Endothelial cell of umbilical vein (primary cell): ENCODE measurements around the gene ZNF516. TPM values are rescaled to one million over a fixed set of nuclear protein-coding genes. Genes with fewer than 3 reads are reported as not detected.

Source experiments
- BruUV-seq: library from RNA; stranded (reverse); fragments of 400-500 nt; replicated peaks from 2 replicates; lab custom pipeline; 2021; lab: Mats Ljungman, UMichigan
- CTCF ChIA-PET: fragments of 300-600, 350-600 bp; sonication (Branson Sonifier 250); formaldehyde crosslinking; loops from one replicate; lab custom pipeline; 2021; ENCODE audit warnings: antibody characterized with exemption, inconsistent platforms; lab: Charles Lee
- POLR2A ChIA-PET: fragments of 300-600, 350-600 bp; sonication (Branson Sonifier 250); formaldehyde crosslinking; loops from one replicate; lab custom pipeline; 2021; ENCODE audit warnings: antibody characterized with exemption, inconsistent platforms; lab: Charles Lee
- DNase-seq: peaks from one replicate; pipeline ENCODE4 v3.0.0-alpha.2; 2011; ENCODE audit warnings: low read depth, low spot score
- FAIRE-seq: peaks from 2 replicates; lab custom pipeline; 2011; peaks lifted over from hg19 to GRCh38; lab: Jason Lieb, UNC
- H2AFZ ChIP-seq: 2 replicates; pipeline ENCODE4 v1.6.0; 2012; ENCODE audit warnings: low read depth, low read length, control low read depth, inconsistent platforms
- H3K27ac ChIP-seq: 2 replicates; pipeline ENCODE4 v1.5.1; 2011; ENCODE audit warnings: low read depth, mild to moderate bottlenecking, control low read depth, low read length, moderate library complexity; ENCODE audit not compliant: insufficient read depth
- H3K27me3 ChIP-seq, 2 experiments: 2 replicates each; pipeline versions ENCODE4 v1.6.0 to v1.6.1; 2011; ENCODE audit warnings: low read length in 2 of 2, mixed read lengths in 1 of 2; ENCODE audit not compliant: control insufficient read depth in 2 of 2, insufficient read depth in 2 of 2
- H3K36me3 ChIP-seq, 2 experiments: 2 replicates in 1 of 2; 3 replicates in 1 of 2; pipeline ENCODE4 v1.5.1; 2011; ENCODE audit warnings: low read length in 2 of 2, mild to moderate bottlenecking in 1 of 2, moderate library complexity in 1 of 2; ENCODE audit not compliant: control insufficient read depth in 2 of 2, insufficient read depth in 2 of 2; ENCODE audit errors: extremely low read depth in 1 of 2
- H3K4me1 ChIP-seq: 3 replicates; pipeline ENCODE4 v1.5.1; 2011; ENCODE audit warnings: mild to moderate bottlenecking, low read length; ENCODE audit not compliant: control insufficient read depth, insufficient read depth; ENCODE audit errors: extremely low read depth
- H3K4me2 ChIP-seq: 2 replicates; pipeline ENCODE4 v1.6.1; 2011; ENCODE audit warnings: low read length, control low read depth, mixed read lengths; ENCODE audit not compliant: insufficient read depth
- H3K4me3 ChIP-seq, 3 experiments: fragments of 200-600 bp in 1 of 3; sonication (generic), shearing (Covaris generic) in 1 of 3; replicated peaks in 1 of 3; 2 replicates each; pipeline ENCODE4 v1.5.1; 2011 to 2016; ENCODE audit warnings: control low read depth in 3 of 3, low read length in 3 of 3, mild to moderate bottlenecking in 2 of 3, inconsistent platforms in 1 of 3, low read depth in 1 of 3, moderate library complexity in 1 of 3; ENCODE audit not compliant: insufficient read depth in 1 of 3
- H3K79me2 ChIP-seq: 2 replicates; pipeline ENCODE4 v1.6.0; 2012; ENCODE audit warnings: low read length, inconsistent platforms; ENCODE audit not compliant: control insufficient read depth, insufficient read depth
- H3K9ac ChIP-seq: replicated peaks from 2 replicates; pipeline ENCODE3; 2011; ENCODE audit warnings: low read length, control low read depth; ENCODE audit not compliant: insufficient read depth; ENCODE audit errors: extremely low read depth
- H3K9me1 ChIP-seq: replicated peaks from 3 replicates; pipeline ENCODE4 v1.6.0; 2011; ENCODE audit warnings: mild to moderate bottlenecking, low read length; ENCODE audit not compliant: control insufficient read depth, insufficient read depth; ENCODE audit errors: extremely low read depth
- H3K9me3 ChIP-seq: replicated peaks from 2 replicates; pipeline ENCODE4 v1.5.1; 2012; ENCODE audit warnings: low read length, inconsistent platforms; ENCODE audit not compliant: control insufficient read depth, insufficient read depth
- H4K20me1 ChIP-seq: replicated peaks from 2 replicates; pipeline ENCODE3; 2011; ENCODE audit warnings: mild to moderate bottlenecking, low read length; ENCODE audit not compliant: control insufficient read depth, insufficient read depth; ENCODE audit errors: extremely low read depth
- CTCF ChIP-seq, 2 donors: IDR thresholded peaks; 1 replicate in 1 of 2; 2 replicates in 1 of 2; pipeline ENCODE4 v1.5.1; 2011; ENCODE audit warnings: low read length in 2 of 2, mild to moderate bottlenecking in 2 of 2, moderate library complexity in 2 of 2, control low read depth in 1 of 2, inconsistent platforms in 1 of 2, low read depth in 1 of 2; ENCODE audit not compliant: insufficient read depth in 1 of 2; ENCODE audit errors: extremely low read depth in 1 of 2
- EZH2 ChIP-seq: IDR thresholded peaks from 2 replicates; pipeline ENCODE4 v1.6.1; 2012; ENCODE audit warnings: borderline replicate concordance, low read depth, mild to moderate bottlenecking, moderate library complexity, low read length, inconsistent platforms; ENCODE audit not compliant: severe bottlenecking
- FOS ChIP-seq: IDR thresholded peaks from 2 replicates; pipeline ENCODE4 v1.6.1; 2011; ENCODE audit warnings: mild to moderate bottlenecking, low read length, moderate library complexity, borderline replicate concordance; ENCODE audit not compliant: insufficient read depth
- GATA2 ChIP-seq: IDR thresholded peaks from 2 replicates; pipeline ENCODE4 v1.7.0; 2011; ENCODE audit warnings: low read depth, mild to moderate bottlenecking, moderate library complexity, mixed read lengths, low read length; ENCODE audit not compliant: insufficient read length, insufficient read depth
- JUN ChIP-seq: IDR thresholded peaks from 2 replicates; pipeline ENCODE4 v1.6.1; 2011; ENCODE audit warnings: borderline replicate concordance, low read depth; ENCODE audit not compliant: insufficient read length, insufficient read depth
- MAX ChIP-seq: IDR thresholded peaks from 2 replicates; pipeline ENCODE4 v1.6.1; 2011; ENCODE audit not compliant: insufficient read depth, insufficient read length
- MYC ChIP-seq: IDR thresholded peaks from one replicate; pipeline ENCODE4 v1.6.1; 2011; ENCODE audit warnings: mild to moderate bottlenecking, low read depth, low read length
- POLR2A ChIP-seq: IDR thresholded peaks from 2 replicates; pipeline ENCODE4 v1.6.1; 2012; ENCODE audit warnings: low read depth, mild to moderate bottlenecking, control low read depth, low read length
- POLR2AphosphoS5 ChIP-seq: IDR thresholded peaks from 2 replicates; pipeline ENCODE4 v1.6.1; 2012; ENCODE audit warnings: low read depth, mild to moderate bottlenecking, control low read depth, low read length, moderate library complexity; ENCODE audit not compliant: insufficient read depth
- dilution Hi-C: fragments of 300-500 bp; cut with MboI; formaldehyde crosslinking; loops from one replicate; pipeline ENCODE4 v1.15.0; 2019; ENCODE audit warnings: low sequenced_read_pairs; ENCODE audit not compliant: extremely low pct_ligation_motif_present
- intact Hi-C: fragments of 100-400 bp; cut with micrococcal nuclease; formaldehyde crosslinking; loops from one replicate; pipeline ENCODE4 v1.10.0; 2022
- polyA plus RNA-seq, 4 experiments: library from polyadenylated mRNA; depleted of rRNA in 3 of 4; stranded (reverse) in 3 of 4; unstranded in 1 of 4; fragments of >200 nt; gene quantifications; 2 replicates each; pipeline versions ENCODE4 v1.2.1 to v1.2.3, GENCODE V29; 2011 to 2012; ENCODE audit warnings: missing spikeins in 1 of 4
- total RNA-seq: library from RNA; stranded (reverse); gene quantifications from 2 replicates; pipeline ENCODE4 v1.2.3, GENCODE V29; 2021

Gene ZNF516
- total and polyA plus RNA-seq, 2 donors (not counting 3 experiments of a cell fraction or from before 2014, with no cell fraction given): 3.6 to 19.1 TPM

DNA sequence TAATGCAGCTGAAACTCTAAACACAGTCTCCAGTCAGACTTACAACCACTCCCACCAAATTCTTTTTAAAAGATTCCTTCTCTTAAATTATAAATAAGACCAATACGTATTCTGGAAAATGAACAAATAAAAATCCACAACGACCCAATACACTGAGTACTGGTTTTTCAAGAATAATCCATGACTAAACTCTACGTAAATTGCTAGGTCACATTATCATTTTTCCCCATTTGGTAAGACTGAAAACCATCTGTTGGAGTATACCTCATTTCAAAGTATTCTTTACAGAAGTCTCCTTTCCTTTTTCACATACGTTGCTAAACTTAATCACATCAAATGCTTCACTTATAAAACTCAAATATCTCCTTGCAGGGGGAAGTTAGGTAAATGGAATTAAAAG, 6.0 kb downstream of the ZNF516 start:
- Histone ChIP-seq H3K79me2 (peaks cover 4% of the 10 kb centered on the region), H3K9me3 (no peaks in the 10 kb centered on the region), H3K36me3 (no peaks in the 10 kb centered on the region), H2AFZ (no peak overlapping the region), H3K27ac (no peak overlapping the region), H3K4me1 (peaks cover 20% of the 10 kb centered on the region), H3K4me3 (no peak overlapping the region), H3K9me1 (peaks cover 3% of the 10 kb centered on the region), H4K20me1 (no peaks in the 10 kb centered on the region), H3K4me2 (no peak overlapping the region), H3K27me3 (peaks cover 2% of the 10 kb centered on the region in 2 experiments), H3K9ac (no peak overlapping the region)
- intact Hi-C loops: no loop called here
- FAIRE-seq (no peak), DNase-seq (no peak)
- TF ChIP-seq CTCF (IDR thresholded peaks at IDR 0.05; ENCODE audit: extremely low read depth in 1 of 2, insufficient read depth in 1 of 2, low read depth in 1 of 2, low read length in 2 of 2) (no peak), EZH2 (no peak), MAX (no peak), POLR2AphosphoS5 (no peak), FOS (no peak), GATA2 (no peak), POLR2A (no peak), MYC (no peak), JUN (no peak)
- no TSS peak for BruUV-seq
- dilution Hi-C loops: no loop called here
- ChIA-PET POLR2A (no interaction called here), CTCF (interaction anchor here (1.4 kb wide), 1 partner anchor 10 kb away, joined by 3 read pairs; no protein-coding TSS in a partner anchor)
